Endothelial cell of umbilical vein (primary cell): ENCODE measurements around the gene TWIST1. TPM values are rescaled to one million over a fixed set of nuclear protein-coding genes. Genes with fewer than 3 reads are reported as not detected.

Source experiments
- BruUV-seq: library from RNA; stranded (reverse); fragments of 400-500 nt; replicated peaks from 2 replicates; lab custom pipeline; 2021; lab: Mats Ljungman, UMichigan
- CTCF ChIA-PET: fragments of 300-600, 350-600 bp; sonication (Branson Sonifier 250); formaldehyde crosslinking; loops from one replicate; lab custom pipeline; 2021; ENCODE audit warnings: antibody characterized with exemption, inconsistent platforms; lab: Charles Lee
- POLR2A ChIA-PET: fragments of 300-600, 350-600 bp; sonication (Branson Sonifier 250); formaldehyde crosslinking; loops from one replicate; lab custom pipeline; 2021; ENCODE audit warnings: antibody characterized with exemption, inconsistent platforms; lab: Charles Lee
- DNase-seq: peaks from one replicate; pipeline ENCODE4 v3.0.0-alpha.2; 2011; ENCODE audit warnings: low read depth, low spot score
- FAIRE-seq: peaks from 2 replicates; lab custom pipeline; 2011; peaks lifted over from hg19 to GRCh38; lab: Jason Lieb, UNC
- H2AFZ ChIP-seq: 2 replicates; pipeline ENCODE4 v1.6.0; 2012; ENCODE audit warnings: low read depth, low read length, control low read depth, inconsistent platforms
- H3K27ac ChIP-seq: 2 replicates; pipeline ENCODE4 v1.5.1; 2011; ENCODE audit warnings: low read depth, mild to moderate bottlenecking, control low read depth, low read length, moderate library complexity; ENCODE audit not compliant: insufficient read depth
- H3K27me3 ChIP-seq, 2 experiments: 2 replicates each; pipeline versions ENCODE4 v1.6.0 to v1.6.1; 2011; ENCODE audit warnings: low read length in 2 of 2, mixed read lengths in 1 of 2; ENCODE audit not compliant: control insufficient read depth in 2 of 2, insufficient read depth in 2 of 2
- H3K36me3 ChIP-seq, 2 experiments: 2 replicates in 1 of 2; 3 replicates in 1 of 2; pipeline ENCODE4 v1.5.1; 2011; ENCODE audit warnings: low read length in 2 of 2, mild to moderate bottlenecking in 1 of 2, moderate library complexity in 1 of 2; ENCODE audit not compliant: control insufficient read depth in 2 of 2, insufficient read depth in 2 of 2; ENCODE audit errors: extremely low read depth in 1 of 2
- H3K4me1 ChIP-seq: 3 replicates; pipeline ENCODE4 v1.5.1; 2011; ENCODE audit warnings: mild to moderate bottlenecking, low read length; ENCODE audit not compliant: control insufficient read depth, insufficient read depth; ENCODE audit errors: extremely low read depth
- H3K4me2 ChIP-seq: 2 replicates; pipeline ENCODE4 v1.6.1; 2011; ENCODE audit warnings: low read length, control low read depth, mixed read lengths; ENCODE audit not compliant: insufficient read depth
- H3K4me3 ChIP-seq, 3 experiments: fragments of 200-600 bp in 1 of 3; sonication (generic), shearing (Covaris generic) in 1 of 3; replicated peaks in 1 of 3; 2 replicates each; pipeline ENCODE4 v1.5.1; 2011 to 2016; ENCODE audit warnings: control low read depth in 3 of 3, low read length in 3 of 3, mild to moderate bottlenecking in 2 of 3, inconsistent platforms in 1 of 3, low read depth in 1 of 3, moderate library complexity in 1 of 3; ENCODE audit not compliant: insufficient read depth in 1 of 3
- H3K79me2 ChIP-seq: 2 replicates; pipeline ENCODE4 v1.6.0; 2012; ENCODE audit warnings: low read length, inconsistent platforms; ENCODE audit not compliant: control insufficient read depth, insufficient read depth
- H3K9ac ChIP-seq: replicated peaks from 2 replicates; pipeline ENCODE3; 2011; ENCODE audit warnings: low read length, control low read depth; ENCODE audit not compliant: insufficient read depth; ENCODE audit errors: extremely low read depth
- H3K9me1 ChIP-seq: replicated peaks from 3 replicates; pipeline ENCODE4 v1.6.0; 2011; ENCODE audit warnings: mild to moderate bottlenecking, low read length; ENCODE audit not compliant: control insufficient read depth, insufficient read depth; ENCODE audit errors: extremely low read depth
- H3K9me3 ChIP-seq: replicated peaks from 2 replicates; pipeline ENCODE4 v1.5.1; 2012; ENCODE audit warnings: low read length, inconsistent platforms; ENCODE audit not compliant: control insufficient read depth, insufficient read depth
- H4K20me1 ChIP-seq: replicated peaks from 2 replicates; pipeline ENCODE3; 2011; ENCODE audit warnings: mild to moderate bottlenecking, low read length; ENCODE audit not compliant: control insufficient read depth, insufficient read depth; ENCODE audit errors: extremely low read depth
- EZH2 ChIP-seq: IDR thresholded peaks from 2 replicates; pipeline ENCODE4 v1.6.1; 2012; ENCODE audit warnings: borderline replicate concordance, low read depth, mild to moderate bottlenecking, moderate library complexity, low read length, inconsistent platforms; ENCODE audit not compliant: severe bottlenecking
- FOS ChIP-seq: IDR thresholded peaks from 2 replicates; pipeline ENCODE4 v1.6.1; 2011; ENCODE audit warnings: mild to moderate bottlenecking, low read length, moderate library complexity, borderline replicate concordance; ENCODE audit not compliant: insufficient read depth
- GATA2 ChIP-seq: IDR thresholded peaks from 2 replicates; pipeline ENCODE4 v1.7.0; 2011; ENCODE audit warnings: low read depth, mild to moderate bottlenecking, moderate library complexity, mixed read lengths, low read length; ENCODE audit not compliant: insufficient read length, insufficient read depth
- JUN ChIP-seq: IDR thresholded peaks from 2 replicates; pipeline ENCODE4 v1.6.1; 2011; ENCODE audit warnings: borderline replicate concordance, low read depth; ENCODE audit not compliant: insufficient read length, insufficient read depth
- MYC ChIP-seq: IDR thresholded peaks from one replicate; pipeline ENCODE4 v1.6.1; 2011; ENCODE audit warnings: mild to moderate bottlenecking, low read depth, low read length
- POLR2A ChIP-seq: IDR thresholded peaks from 2 replicates; pipeline ENCODE4 v1.6.1; 2012; ENCODE audit warnings: low read depth, mild to moderate bottlenecking, control low read depth, low read length
- POLR2AphosphoS5 ChIP-seq: IDR thresholded peaks from 2 replicates; pipeline ENCODE4 v1.6.1; 2012; ENCODE audit warnings: low read depth, mild to moderate bottlenecking, control low read depth, low read length, moderate library complexity; ENCODE audit not compliant: insufficient read depth
- dilution Hi-C: fragments of 300-500 bp; cut with MboI; formaldehyde crosslinking; loops from one replicate; pipeline ENCODE4 v1.15.0; 2019; ENCODE audit warnings: low sequenced_read_pairs; ENCODE audit not compliant: extremely low pct_ligation_motif_present
- intact Hi-C: fragments of 100-400 bp; cut with micrococcal nuclease; formaldehyde crosslinking; loops from one replicate; pipeline ENCODE4 v1.10.0; 2022
- polyA plus RNA-seq, 4 experiments: library from polyadenylated mRNA; depleted of rRNA in 3 of 4; stranded (reverse) in 3 of 4; unstranded in 1 of 4; fragments of >200 nt; gene quantifications; 2 replicates each; pipeline versions ENCODE4 v1.2.1 to v1.2.3, GENCODE V29; 2011 to 2012; ENCODE audit warnings: missing spikeins in 1 of 4
- total RNA-seq: library from RNA; stranded (reverse); gene quantifications from 2 replicates; pipeline ENCODE4 v1.2.3, GENCODE V29; 2021
- TF ChIP-seq, protein P1 (sequence below), 2 donors: IDR thresholded peaks; 1 replicate in 1 of 2; 2 replicates in 1 of 2; pipeline ENCODE4 v1.5.1; 2011; ENCODE audit warnings: low read length in 2 of 2, mild to moderate bottlenecking in 2 of 2, moderate library complexity in 2 of 2, control low read depth in 1 of 2, inconsistent platforms in 1 of 2, low read depth in 1 of 2; ENCODE audit not compliant: insufficient read depth in 1 of 2; ENCODE audit errors: extremely low read depth in 1 of 2
- TF ChIP-seq, protein P2 (sequence below): IDR thresholded peaks from 2 replicates; pipeline ENCODE4 v1.6.1; 2011; ENCODE audit not compliant: insufficient read depth, insufficient read length

Gene TWIST1
- total and polyA plus RNA-seq, 2 donors (not counting 3 experiments of a cell fraction or from before 2014, with no cell fraction given), result not detected

DNA sequence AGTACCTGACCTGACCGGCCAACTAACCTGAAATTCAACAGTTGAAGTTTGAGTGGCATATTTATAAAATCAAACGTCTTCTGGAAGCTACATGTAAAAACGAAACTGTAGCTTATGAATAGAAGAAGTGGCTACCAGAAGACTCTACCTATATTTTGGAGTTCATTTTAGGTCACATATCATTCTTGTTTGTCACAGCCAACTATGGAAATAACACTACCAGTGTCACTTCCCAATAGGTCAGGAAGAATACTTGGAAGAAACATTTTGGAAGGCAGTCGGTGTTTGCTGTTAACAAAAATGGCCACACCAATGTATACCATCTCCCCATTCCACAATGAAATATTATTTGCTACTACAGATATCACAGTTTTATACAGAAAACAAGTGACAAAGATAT is 12.6 kb downstream of the TWIST1 start:
- dilution Hi-C loops, result no loop called here
- Histone ChIP-seq H3K9me3 (no peaks in the 10 kb centered on the region), H3K27me3 (peaks cover 66 to 92% of the 10 kb centered on the region in 2 experiments), H3K27ac (no peak overlapping the region), H4K20me1 (no peaks in the 10 kb centered on the region), H3K9me1 (no peaks in the 10 kb centered on the region), H3K36me3 (no peaks in the 10 kb centered on the region), H3K4me3 (no peak overlapping the region), H3K79me2 (no peaks in the 10 kb centered on the region), H3K4me2 (no peak overlapping the region), H3K9ac (no peak overlapping the region), H2AFZ (no peak overlapping the region), H3K4me1 (peaks cover 10% of the 10 kb centered on the region)
- BruUV-seq, result no TSS peak
- TF ChIP-seq, protein P1, sequence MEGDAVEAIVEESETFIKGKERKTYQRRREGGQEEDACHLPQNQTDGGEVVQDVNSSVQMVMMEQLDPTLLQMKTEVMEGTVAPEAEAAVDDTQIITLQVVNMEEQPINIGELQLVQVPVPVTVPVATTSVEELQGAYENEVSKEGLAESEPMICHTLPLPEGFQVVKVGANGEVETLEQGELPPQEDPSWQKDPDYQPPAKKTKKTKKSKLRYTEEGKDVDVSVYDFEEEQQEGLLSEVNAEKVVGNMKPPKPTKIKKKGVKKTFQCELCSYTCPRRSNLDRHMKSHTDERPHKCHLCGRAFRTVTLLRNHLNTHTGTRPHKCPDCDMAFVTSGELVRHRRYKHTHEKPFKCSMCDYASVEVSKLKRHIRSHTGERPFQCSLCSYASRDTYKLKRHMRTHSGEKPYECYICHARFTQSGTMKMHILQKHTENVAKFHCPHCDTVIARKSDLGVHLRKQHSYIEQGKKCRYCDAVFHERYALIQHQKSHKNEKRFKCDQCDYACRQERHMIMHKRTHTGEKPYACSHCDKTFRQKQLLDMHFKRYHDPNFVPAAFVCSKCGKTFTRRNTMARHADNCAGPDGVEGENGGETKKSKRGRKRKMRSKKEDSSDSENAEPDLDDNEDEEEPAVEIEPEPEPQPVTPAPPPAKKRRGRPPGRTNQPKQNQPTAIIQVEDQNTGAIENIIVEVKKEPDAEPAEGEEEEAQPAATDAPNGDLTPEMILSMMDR (IDR thresholded peaks at IDR 0.05; ENCODE audit: extremely low read depth in 1 of 2, insufficient read depth in 1 of 2, low read depth in 1 of 2, low read length in 2 of 2), result no peak
- TF ChIP-seq GATA2 (no peak), JUN (no peak), POLR2AphosphoS5 (no peak), FOS (no peak), EZH2 (no peak), MYC (no peak), POLR2A (no peak)
- TF ChIP-seq, protein P2, sequence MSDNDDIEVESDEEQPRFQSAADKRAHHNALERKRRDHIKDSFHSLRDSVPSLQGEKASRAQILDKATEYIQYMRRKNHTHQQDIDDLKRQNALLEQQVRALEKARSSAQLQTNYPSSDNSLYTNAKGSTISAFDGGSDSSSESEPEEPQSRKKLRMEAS, result no peak
- CTCF ChIA-PET, result interaction anchor here (1.0 kb wide), 1 partner anchor 14 kb away, joined by 3 read pairs; no protein-coding TSS in a partner anchor
- intact Hi-C loops, result no loop called here
- no peak for DNase-seq
- no peak for FAIRE-seq
- POLR2A ChIA-PET, result no interaction called here
